GM19238 (cell line): ENCODE results near the gene MMP19.
"Not testable (repeated sequence)": the region's sequence is repeated elsewhere in the genome, so short reads cannot be mapped to it uniquely, and the experiment has no call there.

Source experiments
- DNase-seq: peaks from one replicate; pipeline ENCODE4 v3.0.0; 2011; ENCODE audit warnings: low spot score; ENCODE audit not compliant: insufficient read length

Gene MMP19

GRCh38 chr12:55842681-55843429, at the start of gene MMP19:
Gene MMP19 (minus strand): TSS chr12:55842936. CDS start chr12:55842830, 106 bp downstream.
- no peak for DNase-seq

DNA sequence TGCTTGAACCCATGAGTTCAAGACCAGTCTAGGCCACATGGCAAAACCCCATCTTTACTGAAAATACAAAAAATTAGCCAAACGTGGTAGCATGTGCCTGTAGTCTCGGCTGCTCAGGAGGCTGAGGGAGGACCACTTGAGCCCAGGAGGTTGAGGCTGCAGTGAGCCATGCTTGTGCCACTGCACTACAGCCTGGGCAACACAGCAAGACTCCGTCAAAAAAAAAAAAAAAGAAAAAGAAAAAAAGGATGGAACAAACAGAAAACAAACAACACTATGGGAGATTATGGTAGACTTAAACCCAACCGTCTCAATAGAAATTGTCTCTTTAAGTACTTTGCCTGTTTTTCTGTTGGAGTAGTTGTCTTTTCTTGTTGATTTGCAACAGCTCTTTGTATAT, 48.6 kb upstream of the MMP19 start:
- DNase-seq, result no peak

GRCh38 chr12:55885113-55885512, 42.4 kb upstream of the MMP19 start:
- DNase-seq, result no peak

DNA sequence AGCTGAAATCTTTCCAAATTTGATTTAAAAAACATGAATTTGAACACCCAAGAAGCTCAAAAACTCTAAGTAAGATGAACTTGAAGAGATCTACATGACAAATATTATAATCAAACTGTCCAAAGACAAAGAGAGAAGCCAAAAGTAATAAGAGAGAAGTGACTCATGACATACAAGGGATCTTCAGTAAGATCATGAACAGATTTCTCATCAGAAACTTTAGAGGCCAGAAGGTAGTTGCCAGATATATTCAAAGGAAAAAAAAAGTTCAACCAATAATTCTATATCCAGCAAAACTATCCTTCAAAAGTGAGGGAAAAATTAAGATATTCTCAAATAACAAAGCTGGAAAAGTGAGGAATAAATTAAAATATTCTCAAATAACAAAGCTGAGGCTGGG, 35.1 kb upstream of the MMP19 start:
- DNase-seq, result no peak

DNA sequence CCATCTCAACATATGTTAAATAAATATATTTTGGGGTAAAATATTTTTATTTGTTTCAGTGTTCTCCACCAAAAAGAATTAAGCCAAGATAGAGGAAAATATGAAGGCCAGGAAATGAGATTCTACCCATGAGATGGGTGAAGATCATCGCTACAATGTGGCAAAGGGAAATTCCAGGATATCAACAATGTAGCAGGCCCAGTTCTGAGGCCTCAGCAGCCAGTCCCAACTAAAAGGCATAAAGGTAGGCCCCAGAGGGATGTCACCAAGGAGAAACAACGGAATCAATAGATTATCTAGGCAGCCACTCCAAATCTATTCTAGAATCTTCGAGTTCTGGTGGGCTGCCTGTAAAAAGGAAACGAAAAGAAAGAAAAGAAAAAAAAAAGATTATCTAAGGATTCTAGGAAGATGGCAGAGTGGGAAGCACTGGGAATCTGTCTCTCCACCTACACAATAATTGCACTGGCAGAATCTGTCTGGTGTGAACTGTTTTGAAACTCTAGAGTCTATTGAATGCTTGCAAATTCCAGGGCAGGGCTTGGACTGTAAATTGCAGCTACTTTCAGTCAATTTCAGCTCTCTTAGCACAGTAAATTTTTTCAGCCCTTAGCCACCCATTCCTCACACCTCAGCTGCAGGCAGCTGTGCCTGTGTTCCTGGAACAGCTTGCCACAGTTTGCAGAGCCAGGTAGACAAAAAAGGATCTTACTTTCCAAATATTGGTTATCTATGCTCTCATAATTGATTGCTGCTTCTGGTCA, 33.1 kb upstream of the MMP19 start:
- no peak for DNase-seq

DNA sequence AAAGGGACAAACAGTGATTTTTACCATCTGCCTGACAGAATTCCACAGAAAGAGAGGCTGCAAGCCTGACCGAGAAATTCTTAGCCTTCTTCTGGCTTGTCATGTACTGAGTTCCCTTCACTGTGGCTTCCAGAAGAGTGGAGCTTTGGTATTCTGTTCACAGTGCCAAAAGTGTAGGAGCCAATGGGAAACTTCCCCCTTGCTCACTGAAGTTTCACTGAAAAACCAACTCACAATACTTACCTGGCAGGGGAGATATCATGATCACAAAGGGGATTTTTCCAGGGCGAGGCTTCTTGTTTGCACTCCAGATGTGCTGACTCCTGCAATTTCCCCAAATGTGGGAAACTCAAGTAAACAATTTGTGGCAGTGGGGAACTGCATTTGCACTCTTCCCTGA, 31.7 kb upstream of the MMP19 start:
- no peak for DNase-seq

DNA sequence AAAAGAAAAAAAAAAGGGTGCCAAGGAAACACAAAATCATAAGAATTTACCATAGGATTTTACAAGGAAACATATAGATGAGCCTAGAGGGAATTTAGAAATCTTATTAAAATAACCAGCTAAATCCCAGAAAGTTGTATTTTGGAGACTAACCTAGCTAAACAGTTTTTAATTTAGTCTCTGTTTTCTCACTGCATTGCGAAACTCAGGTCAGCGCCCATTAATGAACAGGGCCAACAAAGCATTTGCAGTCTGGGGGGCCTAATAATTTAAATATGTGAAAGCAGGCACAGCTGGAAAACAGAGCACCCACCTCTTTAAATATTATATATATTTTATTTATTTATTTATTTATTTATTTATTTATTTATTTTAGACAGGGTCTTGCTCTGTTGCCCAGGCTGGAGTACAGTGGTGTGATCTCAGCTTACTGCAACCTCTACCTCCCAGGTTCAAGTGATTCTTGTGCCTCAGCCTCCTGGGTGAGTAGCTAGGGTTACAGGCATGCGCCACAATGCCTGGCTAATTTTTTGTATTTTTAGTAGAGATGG, 23.8 kb upstream of the MMP19 start:
- not testable (repeated sequence) for DNase-seq

DNA sequence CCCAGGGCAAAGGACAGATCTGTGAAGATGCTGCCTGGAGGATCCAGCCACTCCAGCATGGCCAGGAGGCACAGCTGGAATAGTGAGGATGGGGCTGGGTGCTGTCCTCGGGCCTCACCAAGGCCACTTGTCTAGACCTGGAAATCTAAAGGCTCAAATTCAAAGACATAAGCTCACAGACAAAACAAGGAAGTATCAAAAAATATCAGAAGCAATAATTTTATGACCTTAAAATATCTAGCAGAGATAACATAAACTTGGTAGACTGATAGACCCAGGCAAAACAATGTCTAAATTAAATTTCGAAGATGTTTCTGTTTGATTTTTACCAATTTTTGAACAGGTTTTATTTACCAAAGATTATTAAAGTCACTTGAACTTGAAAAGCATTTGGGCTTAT, 22.6 kb upstream of the MMP19 start:
- no peak for DNase-seq

GRCh38 chr12:55862931-55863330, 20.2 kb upstream of the MMP19 start:
- not testable (repeated sequence) for DNase-seq

DNA sequence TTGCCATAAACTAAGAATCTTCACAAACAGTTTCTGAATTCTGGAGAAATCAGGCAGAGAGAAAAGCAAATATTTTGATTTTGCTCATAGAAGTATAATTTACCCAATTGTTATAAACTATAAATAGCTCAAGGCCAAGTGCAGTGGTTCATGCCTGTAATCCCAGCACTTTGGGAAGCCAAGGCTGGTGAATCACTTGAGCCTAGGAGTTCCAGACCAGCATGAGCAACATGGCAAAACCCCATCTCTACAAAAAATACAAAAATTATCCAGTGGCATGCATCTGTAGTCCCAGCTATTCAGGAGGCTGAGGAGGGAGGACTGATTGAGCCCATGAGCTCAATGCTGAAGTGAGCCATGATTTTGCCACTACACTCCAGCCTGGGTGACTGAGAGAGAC, 19.6 kb upstream of the MMP19 start:
- no peak for DNase-seq

DNA sequence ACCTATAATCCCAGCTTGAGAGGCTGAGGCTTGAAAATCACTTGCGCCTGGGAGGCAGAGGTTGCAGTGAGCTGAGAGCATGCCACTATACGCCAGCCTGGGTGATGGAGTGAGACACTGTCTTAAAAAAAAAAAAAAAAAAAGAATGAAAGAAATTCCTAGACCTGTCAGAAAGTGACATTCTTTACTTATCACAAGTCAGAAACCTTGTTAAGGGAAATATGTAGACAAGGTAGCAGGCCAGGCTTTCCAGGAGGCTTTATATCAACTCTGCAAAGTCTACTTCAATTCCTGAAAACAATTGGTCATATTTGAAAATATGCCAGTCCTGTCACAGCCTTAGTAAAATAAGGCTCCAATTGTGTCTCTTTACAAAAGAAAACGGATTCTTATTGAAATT, 19.1 kb upstream of the MMP19 start:
- no peak for DNase-seq

DNA sequence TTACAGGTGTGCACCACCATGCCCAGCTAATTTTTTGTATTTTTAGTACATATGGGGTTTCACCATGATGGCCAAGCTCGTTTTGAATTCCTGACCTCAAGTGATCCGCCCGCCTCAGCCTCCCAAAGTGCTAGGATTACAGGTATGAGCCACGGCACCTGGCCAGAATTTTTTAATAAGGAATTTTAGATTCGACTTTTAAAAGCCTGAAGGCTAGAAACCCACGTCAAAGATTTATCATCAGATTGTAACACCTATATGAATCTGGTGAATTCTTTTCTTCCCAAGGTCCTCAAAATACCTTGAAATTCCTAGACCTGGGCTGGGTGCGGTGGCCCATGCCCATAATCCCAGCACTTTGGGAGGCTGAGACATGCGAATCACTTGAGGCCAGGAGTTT, 18.7 kb upstream of the MMP19 start:
- DNase-seq, result no peak

DNA sequence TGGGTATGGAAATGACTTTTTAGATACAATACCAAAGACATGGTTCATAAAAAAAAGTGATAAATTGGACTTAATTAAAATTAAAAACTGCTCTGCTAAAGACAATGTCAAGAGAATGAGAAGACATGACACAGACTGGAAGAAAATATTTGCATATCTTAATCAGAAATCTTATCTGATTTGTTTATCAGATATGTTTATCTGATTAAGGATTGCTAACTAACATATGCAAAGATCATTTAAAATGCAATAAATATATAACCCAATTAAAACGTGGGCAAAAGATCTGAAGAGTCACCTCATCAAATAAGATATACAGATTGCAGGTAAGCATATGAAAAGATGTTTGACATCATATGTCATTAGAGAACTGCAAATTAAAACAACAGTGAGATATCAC, 10.0 kb upstream of the MMP19 start:
- no peak for DNase-seq

GRCh38 chr12:55850893-55851292, 8.2 kb upstream of the MMP19 start:
- DNase-seq, result no peak

GRCh38 chr12:55850401-55850800, 7.7 kb upstream of the MMP19 start:
- no peak for DNase-seq

DNA sequence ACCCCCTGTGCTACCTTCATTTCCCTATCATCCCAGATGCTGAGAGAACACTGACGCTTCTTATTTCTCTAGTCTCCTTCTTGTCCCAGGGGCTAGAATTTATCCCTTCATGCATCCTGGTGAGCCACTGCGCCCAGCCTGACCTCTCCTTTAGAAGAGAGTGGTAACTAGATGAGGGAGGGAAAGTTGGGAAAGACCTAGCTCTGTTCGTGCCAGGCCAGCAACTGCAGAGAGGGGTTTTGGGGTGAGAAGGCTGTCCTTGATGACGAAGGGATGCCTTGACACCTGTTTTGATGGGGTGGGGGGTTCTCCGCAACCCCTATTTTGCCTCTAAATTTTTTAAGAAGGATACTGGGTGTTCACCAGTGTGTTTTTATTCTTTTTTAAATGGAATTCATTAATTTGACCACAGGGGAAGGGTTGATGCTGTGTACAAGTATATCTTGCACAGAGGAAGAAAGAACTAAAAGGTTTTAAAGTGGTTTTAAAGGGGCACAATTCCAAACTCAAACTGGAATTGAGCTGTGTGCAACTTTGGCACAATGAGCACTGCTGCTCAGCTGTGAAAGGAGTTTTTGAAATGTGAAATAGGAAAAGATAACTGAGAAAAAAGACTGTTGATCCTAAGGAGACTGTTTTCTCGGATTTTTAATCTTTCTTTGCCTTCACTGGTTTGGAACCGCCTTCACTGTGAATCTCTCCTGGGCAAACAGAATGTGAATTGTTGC, 7.0 kb upstream of the MMP19 start:
- DNase-seq, result no peak

DNA sequence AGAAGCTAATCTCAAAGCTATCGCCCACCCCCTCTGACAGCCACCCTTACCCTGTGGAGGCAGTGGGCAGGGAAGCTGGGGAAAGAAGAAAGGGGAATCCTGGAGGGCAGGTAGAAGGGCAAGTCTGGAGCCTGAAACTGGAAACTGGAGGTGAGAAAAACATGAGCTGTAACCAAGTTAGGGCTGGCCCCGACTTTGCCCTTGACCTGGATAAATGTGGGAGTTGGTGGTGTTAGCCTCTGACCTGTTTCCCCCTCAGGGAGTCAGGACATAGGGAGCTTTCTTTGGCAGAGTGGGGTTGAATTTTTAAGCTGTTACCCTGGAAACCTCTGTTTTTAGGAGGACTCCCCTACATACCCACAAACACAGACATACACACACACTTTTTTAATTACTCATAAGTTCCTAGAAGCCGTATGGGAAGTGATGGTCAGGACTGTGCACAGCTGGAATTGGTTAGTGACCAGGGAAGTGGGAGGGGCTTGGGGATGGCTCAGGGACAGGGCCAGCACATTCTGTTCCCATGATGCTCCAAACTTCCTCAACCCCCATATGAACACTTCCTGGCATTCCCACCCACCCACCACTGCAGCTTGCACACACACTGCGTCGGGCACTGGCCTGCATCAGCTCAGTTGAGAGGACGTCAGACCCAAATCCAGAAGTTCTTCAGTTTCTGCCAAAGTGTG, 5.0 kb upstream of the MMP19 start:
- no peak for DNase-seq

DNA sequence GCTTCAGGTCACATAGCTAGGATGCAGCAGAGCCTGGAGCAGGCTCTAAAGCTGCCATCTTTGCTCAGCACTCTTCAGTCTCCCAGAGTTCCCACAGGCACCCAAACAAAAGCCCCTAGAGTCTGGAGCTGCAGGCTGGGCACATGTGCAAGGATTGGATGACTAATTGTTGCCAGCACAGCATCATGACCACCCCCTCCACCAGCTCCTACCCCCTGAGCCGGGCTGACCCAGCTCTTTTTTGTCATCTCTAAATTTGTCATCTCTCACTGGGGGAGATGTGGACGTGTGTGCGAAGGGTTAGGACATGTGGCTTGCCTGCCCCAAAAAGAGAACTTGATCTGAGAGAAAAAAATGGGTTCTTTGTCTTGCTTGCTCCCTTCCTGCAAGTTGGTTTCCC, 4.3 kb upstream of the MMP19 start:
- DNase-seq, result no peak

- DNase-seq, result no peak
Observed at GRCh38 chr12:55845785-55846496, 3.2 kb upstream of the MMP19 start.

DNA sequence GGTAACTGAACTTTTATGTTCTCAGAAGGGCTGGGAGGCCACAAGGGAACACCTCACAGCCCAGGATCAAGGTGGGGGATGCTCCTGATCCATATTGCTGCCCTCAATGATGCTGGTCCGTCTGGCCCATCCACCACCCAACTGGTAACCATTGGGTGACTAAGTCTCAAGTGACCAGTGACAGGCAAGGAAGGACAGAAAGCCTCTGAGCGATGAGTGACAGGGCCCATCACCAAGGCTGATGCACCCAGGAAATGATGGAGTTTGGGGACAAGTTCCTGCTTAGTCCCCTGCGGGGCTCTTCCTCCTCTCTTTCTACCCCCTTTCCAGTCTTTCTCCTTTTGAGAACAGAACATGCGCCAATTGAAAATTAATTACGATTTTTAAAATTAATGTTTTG, 2.6 kb upstream of the MMP19 start:
- DNase-seq, result no peak

DNA sequence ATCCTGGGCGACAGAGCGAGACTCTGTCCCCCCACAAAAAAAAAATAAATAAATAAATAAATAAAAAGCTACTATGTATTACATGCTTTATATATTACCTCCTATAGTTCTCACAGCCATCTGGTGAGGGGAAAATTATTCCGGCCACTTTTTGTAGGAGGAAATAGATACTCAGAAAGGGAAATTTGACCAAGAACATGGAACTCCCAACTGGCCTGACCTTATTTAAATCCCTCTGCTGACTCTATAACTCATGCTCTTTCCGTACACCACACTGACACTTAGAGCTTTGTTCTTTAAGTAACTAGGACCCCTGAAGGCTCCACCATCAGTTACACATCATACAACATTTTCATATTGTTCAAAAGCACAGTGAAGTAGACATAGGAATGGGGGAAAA, 2.2 kb upstream of the MMP19 start:
- no peak for DNase-seq
